RWPE2 (cell line): ENCODE results near the gene PSMD8.

Experiments used
- ATAC-seq: fragments of 200-7000 bp; cut with Tn5 transposase; 3 replicates; pipeline ENCODE4 v1.9.1; 2021; ENCODE audit warnings: low read depth
- DNase-seq: peaks from one replicate; pipeline ENCODE4 v3.0.0-alpha.2; 2020; ENCODE audit warnings: low spot score
- H3K27ac ChIP-seq: fragments of 450-650 bp; 2 replicates; pipeline ENCODE4 v1.5.1; 2017; ENCODE audit warnings: mild to moderate bottlenecking; ENCODE audit not compliant: poor library complexity, severe bottlenecking
- H3K27me3 ChIP-seq: fragments of 250-450 bp; sonication (Bioruptor Pico); 2 replicates; pipeline ENCODE4 v1.5.1; 2021; ENCODE audit warnings: mild to moderate bottlenecking, moderate library complexity; ENCODE audit not compliant: insufficient read depth, poor library complexity, severe bottlenecking
- H3K36me3 ChIP-seq: fragments of 250-450 bp; sonication (Bioruptor Pico); 2 replicates; pipeline ENCODE4 v1.5.1; 2020; ENCODE audit warnings: low read depth, mild to moderate bottlenecking, moderate library complexity
- H3K4me1 ChIP-seq: fragments of 250-450 bp; sonication (Bioruptor Pico); 2 replicates; pipeline ENCODE4 v1.5.1; 2021; ENCODE audit warnings: mild to moderate bottlenecking, moderate library complexity; ENCODE audit not compliant: insufficient read depth, poor library complexity, severe bottlenecking
- H3K4me3 ChIP-seq: fragments of 250-450 bp; sonication (Bioruptor Pico); 2 replicates; pipeline ENCODE4 v1.5.1; 2021; ENCODE audit warnings: mild to moderate bottlenecking, moderate library complexity; ENCODE audit not compliant: severe bottlenecking
- H3K9me3 ChIP-seq: fragments of 250-450 bp; sonication (Bioruptor Pico); 2 replicates; pipeline ENCODE4 v1.5.1; 2021; ENCODE audit warnings: mild to moderate bottlenecking, moderate library complexity; ENCODE audit not compliant: severe bottlenecking
- TF ChIP-seq, protein P1 (sequence below): fragments of 450-650 bp; IDR thresholded peaks from one replicate; pipeline ENCODE4 v1.5.1; 2017; ENCODE audit warnings: mild to moderate bottlenecking, moderate library complexity; ENCODE audit not compliant: poor library complexity, severe bottlenecking

Gene PSMD8

DNA sequence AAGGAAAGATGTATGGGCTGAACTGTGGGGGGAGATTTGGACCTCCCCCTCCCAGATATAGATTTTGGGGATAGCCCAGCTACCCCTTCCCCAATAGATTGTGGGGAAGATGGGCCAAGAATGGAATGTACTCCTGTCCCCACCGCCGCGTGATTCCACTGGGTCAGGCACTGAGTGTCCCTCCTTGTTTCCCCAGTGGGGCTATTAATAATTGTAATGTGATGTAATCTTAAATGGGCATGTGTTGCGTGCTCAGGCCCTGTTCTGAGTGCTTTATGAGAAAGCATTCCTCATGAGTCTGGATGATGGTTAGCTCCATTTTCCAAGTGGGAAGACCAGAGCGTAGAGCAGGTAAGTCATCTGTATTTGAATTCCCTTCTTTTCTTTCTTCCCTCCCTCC, 1.4 kb downstream of the PSMD8 start:
- Histone ChIP-seq H3K27me3 (no peaks in the 10 kb centered on the region), H3K36me3 (peaks cover 46% of the 10 kb centered on the region), H3K9me3 (no peaks in the 10 kb centered on the region), H3K4me3 (peak overlapping the region; percentile 80), H3K4me1 (peaks cover 5% of the 10 kb centered on the region), H3K27ac (peak overlapping the region; percentile 62)
- DNase-seq (no peak), ATAC-seq (no peak)
- TF ChIP-seq, protein P1, sequence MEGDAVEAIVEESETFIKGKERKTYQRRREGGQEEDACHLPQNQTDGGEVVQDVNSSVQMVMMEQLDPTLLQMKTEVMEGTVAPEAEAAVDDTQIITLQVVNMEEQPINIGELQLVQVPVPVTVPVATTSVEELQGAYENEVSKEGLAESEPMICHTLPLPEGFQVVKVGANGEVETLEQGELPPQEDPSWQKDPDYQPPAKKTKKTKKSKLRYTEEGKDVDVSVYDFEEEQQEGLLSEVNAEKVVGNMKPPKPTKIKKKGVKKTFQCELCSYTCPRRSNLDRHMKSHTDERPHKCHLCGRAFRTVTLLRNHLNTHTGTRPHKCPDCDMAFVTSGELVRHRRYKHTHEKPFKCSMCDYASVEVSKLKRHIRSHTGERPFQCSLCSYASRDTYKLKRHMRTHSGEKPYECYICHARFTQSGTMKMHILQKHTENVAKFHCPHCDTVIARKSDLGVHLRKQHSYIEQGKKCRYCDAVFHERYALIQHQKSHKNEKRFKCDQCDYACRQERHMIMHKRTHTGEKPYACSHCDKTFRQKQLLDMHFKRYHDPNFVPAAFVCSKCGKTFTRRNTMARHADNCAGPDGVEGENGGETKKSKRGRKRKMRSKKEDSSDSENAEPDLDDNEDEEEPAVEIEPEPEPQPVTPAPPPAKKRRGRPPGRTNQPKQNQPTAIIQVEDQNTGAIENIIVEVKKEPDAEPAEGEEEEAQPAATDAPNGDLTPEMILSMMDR, result no peak

DNA sequence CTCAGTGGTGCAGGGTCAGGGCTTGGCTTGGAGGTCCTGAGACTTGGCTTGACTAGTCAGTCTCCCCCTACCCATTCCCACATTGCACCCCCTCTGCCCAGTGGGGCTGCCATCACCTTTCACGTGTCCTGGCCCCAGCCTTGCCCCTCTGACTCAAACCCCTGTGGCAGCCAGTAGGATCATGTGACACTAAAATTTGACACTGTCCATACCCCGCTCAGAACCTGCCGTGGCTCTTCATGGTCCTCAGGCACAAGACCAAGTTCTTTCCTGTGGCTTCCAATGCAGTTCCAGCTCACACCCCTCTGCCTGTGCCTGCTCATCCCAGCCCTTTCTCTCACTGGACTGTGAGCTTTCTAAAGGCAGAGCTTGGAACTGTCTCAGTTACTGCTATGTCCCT, 2.2 kb downstream of the PSMD8 start:
- Histone ChIP-seq H3K36me3 (peaks cover 54% of the 10 kb centered on the region), H3K27ac (no peak overlapping the region), H3K9me3 (no peaks in the 10 kb centered on the region), H3K27me3 (no peaks in the 10 kb centered on the region), H3K4me3 (no peak overlapping the region), H3K4me1 (peaks cover 5% of the 10 kb centered on the region)
- TF ChIP-seq, protein P1, result no peak
- no peak for ATAC-seq
- no peak for DNase-seq

DNA sequence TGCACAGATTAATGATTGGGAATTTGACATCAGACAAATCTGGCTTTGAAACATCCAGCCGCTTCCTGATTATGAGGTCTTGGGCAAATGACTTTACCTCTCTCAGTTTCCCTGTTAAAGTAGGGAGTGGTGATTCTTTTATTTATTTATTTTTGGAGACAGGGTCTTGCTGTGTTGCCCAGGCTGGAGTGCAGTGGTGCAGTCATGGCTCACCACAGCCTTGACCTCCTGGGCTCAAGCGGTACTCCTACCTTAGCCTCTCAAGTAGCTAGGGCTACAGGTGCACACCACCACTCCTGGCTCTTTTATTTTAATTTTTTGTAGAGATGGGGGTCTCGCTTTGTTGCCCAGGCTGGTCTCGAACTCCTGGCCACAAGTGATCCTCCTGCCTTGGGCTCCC, 2.7 kb downstream of the PSMD8 start:
- H3K9me3 ChIP-seq, result no peaks in the 10 kb centered on the region
- H3K4me1 ChIP-seq, result peaks cover 5% of the 10 kb centered on the region
- ATAC-seq (no peak), DNase-seq (no peak)
- no peaks in the 10 kb centered on the region for H3K27me3 ChIP-seq
- H3K4me3 ChIP-seq, result no peak overlapping the region
- no peak overlapping the region for H3K27ac ChIP-seq
- TF ChIP-seq, protein P1, result no peak
- peaks cover 59% of the 10 kb centered on the region for H3K36me3 ChIP-seq

DNA sequence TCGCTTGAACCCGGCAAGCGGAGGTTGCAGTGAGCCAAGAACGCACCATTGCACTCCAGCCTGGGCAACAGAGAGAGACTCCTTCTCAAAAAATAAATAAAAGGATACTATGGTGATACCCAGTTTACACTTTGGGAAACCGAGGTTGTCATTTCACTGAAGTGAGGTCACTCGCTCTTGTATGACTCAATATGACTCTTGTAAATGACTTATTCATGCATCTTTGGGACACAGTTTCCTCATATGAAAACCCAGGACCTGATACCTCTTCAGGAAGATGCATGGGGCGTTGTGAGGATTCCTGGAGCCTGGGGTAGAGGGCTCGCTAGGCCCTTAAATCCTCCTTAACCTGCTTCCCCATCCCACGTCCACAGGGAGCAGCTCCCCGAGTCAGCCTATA, 4.5 kb downstream of the PSMD8 start:
- ATAC-seq, result no peak
- DNase-seq, result no peak
- H3K4me1 ChIP-seq, result peaks cover 5% of the 10 kb centered on the region
- TF ChIP-seq, protein P1, result no peak
- peaks cover 68% of the 10 kb centered on the region for H3K36me3 ChIP-seq
- H3K4me3 ChIP-seq, result no peak overlapping the region
- H3K9me3 ChIP-seq, result no peaks in the 10 kb centered on the region
- H3K27ac ChIP-seq, result no peak overlapping the region
- H3K27me3 ChIP-seq, result no peaks in the 10 kb centered on the region

DNA sequence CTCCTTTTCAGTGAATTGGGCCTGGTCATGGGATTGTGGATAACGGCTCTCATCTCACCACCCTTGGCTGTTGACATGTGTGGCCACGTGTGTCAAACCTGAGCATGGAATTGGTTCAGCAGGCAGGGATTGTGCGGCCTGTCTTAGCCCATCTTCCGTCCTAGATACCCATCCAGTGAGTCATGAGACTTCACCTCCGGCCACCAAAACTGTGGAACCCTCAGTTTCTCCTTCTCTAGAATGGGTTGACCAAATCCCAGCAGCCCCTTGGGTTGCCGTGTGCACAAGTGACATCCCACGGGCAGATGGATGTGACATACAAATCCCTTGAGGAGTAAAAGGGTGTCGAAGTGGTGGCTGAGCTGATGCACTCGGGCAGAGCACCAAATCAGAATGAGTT, 6.8 kb downstream of the PSMD8 start:
- TF ChIP-seq, protein P1, result no peak
- no peak overlapping the region for H3K4me3 ChIP-seq
- no peaks in the 10 kb centered on the region for H3K27me3 ChIP-seq
- peaks cover 64% of the 10 kb centered on the region for H3K36me3 ChIP-seq
- no peak for DNase-seq
- no peak overlapping the region for H3K27ac ChIP-seq
- no peaks in the 10 kb centered on the region for H3K9me3 ChIP-seq
- no peak for ATAC-seq
- peaks cover 2% of the 10 kb centered on the region for H3K4me1 ChIP-seq
